Stimulated activated naive CD8-positive, alpha-beta T cell treated with anti-CD3 and anti-CD28 coated beads, Interleukin-15, amount 100 ng/mL, for 72 hours (primary cell): Measurements from ENCODE around the gene ITGA11.

ENCODE experiments used
- ATAC-seq: fragments of 150-1000 bp; cut with Tn5 transposase; 2 replicates; pipeline ENCODE4 v1.10.0; 2021; ENCODE audit warnings: mild to moderate bottlenecking, moderate library complexity
- DNase-seq, 2 donors: peaks; one replicate each; pipeline ENCODE4 v3.0.0; 2021 to 2022
- H3K27ac Mint-ChIP-seq, 2 donors: one replicate each; pipeline ENCODE4 v1.8.0; 2022; ENCODE audit warnings: mild to moderate bottlenecking in 2 of 2, mixed read lengths in 2 of 2, moderate library complexity in 2 of 2
- H3K27me3 Mint-ChIP-seq: one replicate; pipeline ENCODE4 v1.8.0; 2022; ENCODE audit warnings: mixed read lengths
- H3K4me1 Mint-ChIP-seq: one replicate; pipeline ENCODE4 v1.8.0; 2022; ENCODE audit warnings: mild to moderate bottlenecking, mixed read lengths
- H3K4me3 Mint-ChIP-seq, 2 donors: one replicate each; pipeline ENCODE4 v1.8.0; 2022; ENCODE audit warnings: mild to moderate bottlenecking in 2 of 2, mixed read lengths in 2 of 2, moderate library complexity in 1 of 2
- H3K9me3 Mint-ChIP-seq, 2 donors: one replicate each; pipeline ENCODE4 v1.8.0; 2022; ENCODE audit warnings: mixed read lengths in 2 of 2

Gene ITGA11

GRCh38 chr15:68277131-68277602, 154.8 kb downstream of the ITGA11 start:
- Mint-ChIP-seq H3K4me1 (peaks cover 39% of the 10 kb centered on the region), H3K4me3 (peak overlapping the region; percentile 91 to 98), H3K9me3 (no peaks in the 10 kb centered on the region), H3K27me3 (no peaks in the 10 kb centered on the region), H3K27ac (peak overlapping the region; percentile 99 to 100)
- DNase-seq (no peak), ATAC-seq (peak; percentile 6)

DNA sequence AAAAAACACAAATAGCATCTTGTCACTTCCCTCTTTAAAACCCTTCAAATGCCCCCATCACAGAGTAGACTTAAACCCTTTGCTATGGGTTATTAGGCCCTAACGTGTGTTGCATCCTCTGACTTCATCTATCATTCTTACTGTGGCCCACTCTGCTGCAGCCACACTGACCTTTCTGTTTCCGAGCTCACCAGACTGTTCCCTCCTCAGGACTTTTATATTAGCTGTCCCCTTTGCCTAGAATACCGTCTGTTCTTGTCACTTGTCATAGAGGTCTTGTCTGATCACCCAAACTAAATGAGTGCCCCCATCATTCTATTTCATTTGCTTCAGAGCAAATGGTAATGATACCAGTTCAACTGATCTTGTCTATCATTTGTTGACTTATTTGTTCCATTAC, 155.3 kb downstream of the ITGA11 start:
- Mint-ChIP-seq H3K4me3 (peak overlapping the region; percentile 91 to 98), H3K9me3 (no peaks in the 10 kb centered on the region), H3K4me1 (peaks cover 34% of the 10 kb centered on the region), H3K27ac (peak overlapping the region; percentile 99 to 100), H3K27me3 (no peaks in the 10 kb centered on the region)
- no peak for DNase-seq
- no peak for ATAC-seq

DNA sequence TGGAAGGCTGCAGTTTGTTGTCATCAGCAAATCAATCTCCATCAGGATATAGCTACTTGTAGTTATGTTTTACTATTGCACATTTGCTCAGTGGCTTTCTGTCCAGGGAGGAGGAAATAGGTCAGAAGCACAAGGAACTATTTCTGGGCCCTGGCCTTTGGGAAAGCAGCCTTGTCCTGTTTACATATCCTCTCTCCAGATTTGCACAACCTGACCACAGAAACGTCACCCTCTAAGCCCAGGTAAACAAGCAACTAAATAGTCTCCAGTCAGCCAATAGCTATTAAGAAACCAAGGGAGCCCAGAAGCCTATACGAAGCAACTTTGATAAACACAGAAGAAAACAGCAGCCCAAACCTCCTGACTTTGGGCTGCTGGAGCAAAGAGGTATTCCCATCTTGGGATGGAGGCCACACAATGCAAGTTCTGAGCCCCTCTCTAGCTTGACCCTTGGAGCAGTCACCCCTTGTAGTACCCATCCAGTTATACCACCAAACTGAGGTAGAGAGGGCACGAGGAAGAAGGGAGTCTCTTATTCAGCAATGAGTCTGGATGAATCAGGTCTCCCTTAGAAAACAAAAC, 156.7 kb downstream of the ITGA11 start:
- Mint-ChIP-seq H3K4me1 (peaks cover 21% of the 10 kb centered on the region), H3K9me3 (no peaks in the 10 kb centered on the region), H3K4me3 (no peak overlapping the region), H3K27ac (no peak overlapping the region), H3K27me3 (no peaks in the 10 kb centered on the region)
- DNase-seq: no peak
- no peak for ATAC-seq

DNA sequence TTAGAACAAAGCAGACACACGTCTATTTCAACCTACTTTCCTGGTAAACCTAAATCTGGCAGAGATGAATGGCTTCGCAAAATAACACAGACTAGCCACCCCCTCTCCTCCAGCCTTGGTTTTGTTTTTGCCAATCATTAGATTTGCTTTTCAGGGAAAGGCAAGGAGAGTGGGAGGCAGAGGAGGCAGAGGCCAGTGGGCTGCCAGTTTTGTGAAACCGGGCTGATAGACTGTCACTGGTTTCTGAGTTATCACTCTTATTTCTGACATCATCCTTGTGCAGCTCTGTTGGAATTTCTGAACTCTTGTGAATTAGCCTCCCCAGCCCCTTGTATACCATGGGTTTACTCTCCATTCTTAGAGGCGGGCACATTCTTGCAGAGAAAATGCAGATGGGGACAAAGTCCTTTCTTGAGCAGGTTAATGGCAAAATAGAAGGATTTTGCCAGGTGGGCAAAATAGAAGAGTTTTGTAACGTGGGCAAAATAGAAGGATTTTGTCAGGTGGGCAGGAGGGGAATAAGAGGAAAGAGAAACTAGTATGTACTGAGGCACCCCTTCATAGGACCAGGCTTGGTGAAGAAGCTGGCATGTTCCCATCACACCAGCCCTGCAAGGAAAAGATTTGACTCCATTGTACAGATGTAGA, 157.6 kb downstream of the ITGA11 start:
- H3K9me3 Mint-ChIP-seq: no peaks in the 10 kb centered on the region
- DNase-seq (no peak), ATAC-seq (no peak)
- peaks cover 14% of the 10 kb centered on the region for H3K4me1 Mint-ChIP-seq
- H3K4me3 Mint-ChIP-seq: no peak overlapping the region
- H3K27ac Mint-ChIP-seq: no peak overlapping the region
- H3K27me3 Mint-ChIP-seq: no peaks in the 10 kb centered on the region

- Mint-ChIP-seq H3K27me3 (peaks cover 4% of the 10 kb centered on the region), H3K27ac (peak overlapping the region in 1 of 2 donors; percentile 43), H3K4me1 (peaks cover 14% of the 10 kb centered on the region), H3K9me3 (no peaks in the 10 kb centered on the region), H3K4me3 (no peak overlapping the region)
- ATAC-seq: no peak
- no peak for DNase-seq
Observed at GRCh38 chr15:68272721-68273271, 159.2 kb downstream of the ITGA11 start.

- ATAC-seq (no peak), DNase-seq (no peak)
- Mint-ChIP-seq H3K4me3 (no peak overlapping the region), H3K9me3 (no peaks in the 10 kb centered on the region), H3K4me1 (peaks cover 14% of the 10 kb centered on the region), H3K27me3 (peaks cover 10% of the 10 kb centered on the region), H3K27ac (no peak overlapping the region)
Observed at GRCh38 chr15:68271854-68272471, 160.0 kb downstream of the ITGA11 start.

- ATAC-seq (no peak), DNase-seq (no peak)
- Mint-ChIP-seq H3K4me1 (no peaks in the 10 kb centered on the region), H3K9me3 (no peaks in the 10 kb centered on the region), H3K27ac (no peak overlapping the region), H3K4me3 (no peak overlapping the region), H3K27me3 (peaks cover 22% of the 10 kb centered on the region)
Observed at GRCh38 chr15:68268405-68268804, 163.6 kb downstream of the ITGA11 start.

GRCh38 chr15:68265674-68266073, 166.3 kb downstream of the ITGA11 start:
- Mint-ChIP-seq H3K9me3 (no peaks in the 10 kb centered on the region), H3K4me3 (no peak overlapping the region), H3K27me3 (peaks cover 29% of the 10 kb centered on the region), H3K4me1 (no peaks in the 10 kb centered on the region), H3K27ac (no peak overlapping the region)
- DNase-seq (no peak), ATAC-seq (no peak)

- H3K9me3 Mint-ChIP-seq: no peaks in the 10 kb centered on the region
- ATAC-seq (no peak), DNase-seq (no peak)
- H3K27me3 Mint-ChIP-seq: peaks cover 29% of the 10 kb centered on the region
- H3K4me1 Mint-ChIP-seq: no peaks in the 10 kb centered on the region
- no peak overlapping the region for H3K4me3 Mint-ChIP-seq
- H3K27ac Mint-ChIP-seq: no peak overlapping the region
Observed at GRCh38 chr15:68265081-68265480, 166.9 kb downstream of the ITGA11 start.

DNA sequence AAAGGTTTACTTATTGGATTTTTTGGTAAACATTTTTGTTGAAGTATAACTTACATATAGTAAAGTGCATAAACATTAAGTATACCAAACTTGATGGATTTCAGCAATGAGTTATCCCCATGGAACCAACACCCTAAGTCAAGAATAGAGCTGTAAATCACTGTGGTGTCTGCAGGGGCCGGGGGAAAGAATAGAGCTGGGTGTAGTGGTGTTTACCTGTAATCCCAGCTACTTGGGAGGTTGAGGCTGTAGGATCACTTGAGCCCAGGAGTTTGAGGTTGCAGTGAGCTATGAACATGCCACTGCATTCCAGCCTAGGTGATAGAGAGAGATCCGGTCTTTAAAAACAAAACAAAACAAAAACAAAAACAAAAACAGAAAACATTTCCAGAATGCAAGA, 167.7 kb downstream of the ITGA11 start:
- Mint-ChIP-seq H3K27ac (no peak overlapping the region), H3K4me3 (no peak overlapping the region), H3K9me3 (no peaks in the 10 kb centered on the region), H3K4me1 (no peaks in the 10 kb centered on the region), H3K27me3 (peaks cover 29% of the 10 kb centered on the region)
- no peak for DNase-seq
- no peak for ATAC-seq

DNA sequence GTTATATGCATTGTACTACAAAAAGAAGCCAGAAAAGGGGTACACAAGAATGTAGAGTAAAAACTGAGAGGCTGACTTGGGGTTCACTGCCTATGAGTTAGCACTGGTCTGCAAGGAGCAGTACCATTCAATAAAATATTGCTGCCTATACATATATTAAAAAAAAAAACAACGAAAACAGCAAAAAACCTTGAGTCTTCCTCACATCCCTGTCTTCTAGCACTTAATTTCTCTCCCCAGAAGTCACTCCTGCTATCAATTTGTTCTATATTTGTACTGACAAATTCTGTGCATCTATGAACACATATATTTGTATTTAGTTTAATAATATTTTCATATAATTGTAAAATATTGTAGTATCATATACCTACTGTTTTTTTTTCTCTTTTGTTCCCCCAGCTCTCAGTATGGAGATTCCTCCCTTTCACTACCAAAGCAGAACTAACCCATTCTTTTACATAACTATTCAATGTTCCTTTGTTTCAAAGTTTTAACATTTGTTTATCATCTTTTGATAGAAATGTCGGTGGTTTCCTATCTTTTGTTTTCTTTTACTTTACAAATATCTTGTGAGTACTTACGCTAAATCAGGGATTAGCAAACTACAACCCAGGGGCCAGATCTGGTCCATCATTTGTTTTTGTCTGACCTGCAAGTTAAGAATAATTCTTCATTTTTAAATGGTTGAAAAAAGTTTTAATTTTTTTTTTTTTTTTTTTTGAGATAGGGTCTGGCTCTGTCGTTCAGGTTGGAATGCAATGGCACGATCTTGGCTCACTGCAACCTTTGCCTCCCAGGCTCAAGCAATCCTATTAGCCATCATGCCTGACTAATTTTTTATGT, 169.2 kb downstream of the ITGA11 start:
- no peaks in the 10 kb centered on the region for H3K9me3 Mint-ChIP-seq
- no peak overlapping the region for H3K27ac Mint-ChIP-seq
- no peak overlapping the region for H3K4me3 Mint-ChIP-seq
- DNase-seq: no peak
- no peak for ATAC-seq
- H3K4me1 Mint-ChIP-seq: peaks cover 6% of the 10 kb centered on the region
- peaks cover 25% of the 10 kb centered on the region for H3K27me3 Mint-ChIP-seq

- no peaks in the 10 kb centered on the region for H3K9me3 Mint-ChIP-seq
- no peak overlapping the region for H3K27ac Mint-ChIP-seq
Observed at GRCh38 chr15:68261980-68262379, 170.0 kb downstream of the ITGA11 start.

DNA sequence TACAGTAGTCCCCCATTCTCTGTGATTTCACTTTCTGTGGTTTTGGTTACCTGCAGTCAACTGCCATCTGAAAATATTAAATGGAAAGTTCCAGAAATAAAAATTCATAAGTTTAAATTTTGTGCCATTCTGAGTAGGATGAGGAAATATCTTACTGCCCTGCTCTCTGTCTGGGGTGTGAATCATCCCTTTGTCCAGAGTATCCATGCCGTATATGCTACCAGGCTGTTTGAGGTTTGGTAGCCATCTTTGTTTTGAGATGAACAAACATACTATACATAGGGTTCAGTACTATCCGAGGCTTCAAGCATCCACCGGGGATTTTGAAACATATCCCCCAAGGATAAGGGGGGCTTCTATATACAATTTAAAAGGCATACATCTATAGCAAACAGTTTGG, 170.7 kb downstream of the ITGA11 start:
- no peaks in the 10 kb centered on the region for H3K9me3 Mint-ChIP-seq
- DNase-seq (no peak), ATAC-seq (no peak)
- peaks cover 19% of the 10 kb centered on the region for H3K27me3 Mint-ChIP-seq
- H3K4me1 Mint-ChIP-seq: peaks cover 13% of the 10 kb centered on the region
- H3K27ac Mint-ChIP-seq: no peak overlapping the region
- H3K4me3 Mint-ChIP-seq: no peak overlapping the region

More at GRCh38 chr15:68261980-68262379, 170.0 kb downstream of the ITGA11 start:
- Mint-ChIP-seq H3K4me1 (peaks cover 7% of the 10 kb centered on the region), H3K4me3 (no peak overlapping the region), H3K27me3 (peaks cover 19% of the 10 kb centered on the region)
- no peak for DNase-seq
- no peak for ATAC-seq

GRCh38 chr15:68259883-68260282, 172.1 kb downstream of the ITGA11 start:
- Mint-ChIP-seq H3K4me3 (no peak overlapping the region), H3K4me1 (peaks cover 13% of the 10 kb centered on the region), H3K27ac (no peak overlapping the region), H3K9me3 (no peaks in the 10 kb centered on the region), H3K27me3 (peaks cover 18% of the 10 kb centered on the region)
- DNase-seq: no peak
- ATAC-seq: no peak

- H3K4me3 Mint-ChIP-seq: no peak overlapping the region
- peaks cover 13% of the 10 kb centered on the region for H3K4me1 Mint-ChIP-seq
- peak; percentile 9 to 18 for DNase-seq
- H3K27me3 Mint-ChIP-seq: peaks cover 7% of the 10 kb centered on the region
- ATAC-seq: peak; percentile 82
- no peaks in the 10 kb centered on the region for H3K9me3 Mint-ChIP-seq
- no peak overlapping the region for H3K27ac Mint-ChIP-seq
Observed at GRCh38 chr15:68258692-68259091, 173.3 kb downstream of the ITGA11 start.
